Skin epidermis (tissue), 12 donors: ENCODE measurements around the gene PATJ.
"Not testable (repeated sequence)": the region's sequence is repeated elsewhere in the genome, so short reads cannot be mapped to it uniquely, and the experiment has no call there.

Experiments used
- H3K27ac ChIP-seq, 21 experiments: fragments of 200-600 bp; sonication (generic) in 11 of 21; one replicate each; pipeline ENCODE4 v1.5.0; 2020; ENCODE audit warnings: mild to moderate bottlenecking in 3 of 21, inconsistent platforms in 2 of 21, moderate library complexity in 2 of 21
- H3K4me3 ChIP-seq, 7 experiments: fragments of 200-600 bp; sonication (generic) in 2 of 7; one replicate each; pipeline ENCODE4 v1.5.0; 2020; ENCODE audit warnings: inconsistent platforms in 2 of 7, mild to moderate bottlenecking in 2 of 7, moderate library complexity in 1 of 7

PATJ gene

DNA sequence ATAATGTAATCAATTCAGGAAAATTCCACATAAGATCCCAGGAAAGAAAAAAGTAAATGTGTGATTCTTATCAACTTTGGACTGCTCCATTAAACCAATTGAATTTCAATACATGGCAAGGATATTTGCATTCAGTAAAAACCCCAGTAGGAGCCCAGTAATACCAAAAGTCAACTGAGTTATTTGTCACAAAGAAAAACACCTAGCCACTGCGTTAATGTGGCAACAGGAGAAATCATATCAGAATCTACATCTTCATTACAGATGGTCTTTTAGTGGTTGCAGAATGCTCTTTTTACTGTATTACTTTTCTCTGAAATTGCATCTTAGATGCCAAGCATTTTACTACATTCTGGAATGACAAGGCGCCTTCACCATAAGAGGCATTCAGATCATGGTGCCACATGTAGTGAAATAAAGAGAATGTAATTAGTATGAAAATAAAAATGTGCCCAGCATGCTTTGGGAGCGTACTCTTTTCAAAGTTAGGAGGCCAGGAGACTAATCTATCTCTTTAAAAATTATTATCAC, 180.7 kb downstream of the PATJ start:
- H3K27ac ChIP-seq = no peak overlapping the region
- H3K4me3 ChIP-seq = no peak overlapping the region

DNA sequence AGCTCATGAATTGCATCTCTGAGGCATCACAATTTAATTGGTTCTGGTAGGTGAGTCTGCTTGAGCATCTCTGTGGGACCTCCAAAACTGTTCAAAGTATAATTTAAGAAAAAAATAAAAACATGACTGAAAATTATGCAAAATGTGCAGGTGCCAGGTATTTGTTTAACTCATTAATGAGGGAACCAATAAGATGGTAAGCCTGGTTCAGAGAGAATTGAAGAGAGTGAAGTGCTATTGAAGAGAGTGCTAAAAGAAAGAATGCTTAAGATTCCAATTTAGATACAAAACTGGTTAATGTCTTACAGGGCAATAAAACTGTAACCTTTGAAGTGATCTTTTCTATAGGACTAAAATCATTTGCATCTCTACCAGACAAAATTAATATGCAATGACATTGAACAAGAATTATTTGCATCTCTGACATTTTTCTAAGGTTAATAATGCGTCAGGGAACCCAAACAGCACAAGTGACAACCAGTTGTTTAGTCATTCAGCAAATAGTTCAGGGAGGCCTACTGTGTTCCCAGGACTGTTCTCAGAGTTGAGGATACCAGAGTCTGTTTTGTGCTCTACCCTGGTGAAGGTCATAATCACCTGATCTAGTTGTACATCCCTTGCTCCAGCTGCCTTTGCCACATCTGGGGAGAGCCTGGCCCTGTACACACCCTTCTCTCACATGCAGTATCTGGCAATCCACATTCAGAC, 183.5 kb downstream of the PATJ start:
- Histone ChIP-seq H3K4me3 (no peak overlapping the region), H3K27ac (no peak overlapping the region)

GRCh38 chr1:61926597-61926996, 184.3 kb downstream of the PATJ start:
- Histone ChIP-seq H3K27ac (no peak overlapping the region), H3K4me3 (no peak overlapping the region)

DNA sequence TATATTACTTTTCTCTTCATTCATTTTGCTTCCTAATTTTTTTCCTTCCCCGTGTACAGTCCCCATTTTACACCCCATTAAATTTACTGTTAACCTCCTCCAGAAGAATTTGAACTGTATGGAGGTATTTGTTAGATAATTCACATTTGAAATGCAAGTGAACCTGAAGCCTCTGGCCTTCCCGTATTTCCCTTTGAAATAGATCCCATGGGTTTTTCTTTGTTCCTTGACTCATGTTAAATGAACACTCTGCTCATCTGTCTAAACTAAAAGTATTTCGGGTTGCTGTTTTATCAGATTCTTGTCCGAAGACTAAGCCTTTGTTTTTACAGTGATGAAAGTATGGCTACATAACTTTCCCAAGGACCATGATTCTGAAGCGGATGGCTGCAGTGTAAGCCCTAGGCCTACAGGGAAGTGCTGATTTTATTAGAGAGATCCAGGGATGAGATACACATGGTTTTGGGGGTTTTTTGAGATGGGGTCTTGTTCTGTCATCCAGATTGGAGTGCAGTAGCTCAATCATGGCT, 187.9 kb downstream of the PATJ start:
- no peak overlapping the region for H3K27ac ChIP-seq
- no peak overlapping the region for H3K4me3 ChIP-seq

GRCh38 chr1:61931587-61932279, 189.5 kb downstream of the PATJ start:
- no peak overlapping the region for H3K27ac ChIP-seq
- no peak overlapping the region for H3K4me3 ChIP-seq

DNA sequence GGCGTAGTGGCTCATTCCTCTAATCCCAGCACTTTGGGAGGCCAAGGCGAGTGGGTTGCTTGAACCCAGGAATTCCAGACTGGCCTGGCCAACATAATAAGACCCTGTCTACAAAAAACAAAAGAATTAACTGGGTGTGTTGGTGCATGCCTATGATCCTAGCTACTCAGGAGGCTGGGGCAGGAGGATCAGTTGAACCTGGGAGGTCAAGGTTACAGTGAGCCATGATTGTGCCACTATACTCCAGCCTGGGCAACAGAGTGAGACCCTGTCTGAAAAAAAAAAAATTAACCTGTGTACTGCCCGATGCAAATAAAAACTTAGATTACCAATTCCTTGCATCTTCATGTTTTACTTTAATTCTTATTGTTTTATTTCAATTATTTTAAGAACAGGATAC, 193.2 kb downstream of the PATJ start:
- no peak overlapping the region for H3K4me3 ChIP-seq
- H3K27ac ChIP-seq = no peak overlapping the region

GRCh38 chr1:61936839-61937238, 194.6 kb downstream of the PATJ start:
- no peak overlapping the region for H3K27ac ChIP-seq
- no peak overlapping the region for H3K4me3 ChIP-seq

DNA sequence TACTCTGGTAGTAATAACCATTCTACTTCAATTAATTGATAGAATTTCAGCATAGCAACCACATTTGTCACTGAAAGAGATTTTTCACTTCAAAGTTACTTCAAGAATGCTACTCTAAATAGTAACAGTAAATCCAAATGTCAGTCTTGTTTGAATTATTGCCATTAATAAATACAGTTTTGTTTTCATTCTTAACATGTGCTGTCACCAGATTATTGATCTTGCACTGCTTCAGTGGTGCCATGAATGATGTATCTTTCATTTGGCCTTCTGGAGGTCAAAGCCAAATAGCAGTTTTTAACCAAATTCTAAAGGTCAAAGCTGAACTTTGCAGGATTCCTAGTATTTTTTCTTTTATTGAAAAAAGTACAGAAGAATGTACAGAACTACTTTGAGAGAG, 199.5 kb downstream of the PATJ start:
- H3K27ac ChIP-seq = no peak overlapping the region
- H3K4me3 ChIP-seq = no peak overlapping the region

DNA sequence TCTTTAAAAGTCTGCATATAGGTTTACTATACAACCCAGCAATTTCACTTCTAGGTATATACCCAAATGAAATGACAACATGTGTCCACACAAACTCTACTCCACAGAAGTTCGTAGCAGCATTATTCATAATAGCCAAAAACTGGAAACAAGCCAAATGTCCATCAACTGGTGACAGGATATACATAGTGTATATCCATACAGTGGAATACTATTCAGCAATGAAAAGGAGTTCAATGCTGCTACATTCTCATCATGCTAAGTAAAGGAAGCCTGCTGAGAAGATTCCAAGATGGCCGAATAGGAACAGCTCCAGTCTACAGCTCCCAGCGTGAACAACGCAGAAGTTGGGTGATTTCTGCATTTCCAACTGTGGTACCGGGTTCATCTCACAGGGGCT, 200.6 kb downstream of the PATJ start:
- no peak overlapping the region for H3K4me3 ChIP-seq
- H3K27ac ChIP-seq = no peak overlapping the region

- not testable (repeated sequence) for H3K4me3 ChIP-seq, H3K27ac ChIP-seq
Measured at GRCh38 chr1:61948685-61949084, 206.4 kb downstream of the PATJ start.

- no peak overlapping the region for H3K27ac ChIP-seq
Measured at GRCh38 chr1:61950418-61950817, 208.1 kb downstream of the PATJ start.

DNA sequence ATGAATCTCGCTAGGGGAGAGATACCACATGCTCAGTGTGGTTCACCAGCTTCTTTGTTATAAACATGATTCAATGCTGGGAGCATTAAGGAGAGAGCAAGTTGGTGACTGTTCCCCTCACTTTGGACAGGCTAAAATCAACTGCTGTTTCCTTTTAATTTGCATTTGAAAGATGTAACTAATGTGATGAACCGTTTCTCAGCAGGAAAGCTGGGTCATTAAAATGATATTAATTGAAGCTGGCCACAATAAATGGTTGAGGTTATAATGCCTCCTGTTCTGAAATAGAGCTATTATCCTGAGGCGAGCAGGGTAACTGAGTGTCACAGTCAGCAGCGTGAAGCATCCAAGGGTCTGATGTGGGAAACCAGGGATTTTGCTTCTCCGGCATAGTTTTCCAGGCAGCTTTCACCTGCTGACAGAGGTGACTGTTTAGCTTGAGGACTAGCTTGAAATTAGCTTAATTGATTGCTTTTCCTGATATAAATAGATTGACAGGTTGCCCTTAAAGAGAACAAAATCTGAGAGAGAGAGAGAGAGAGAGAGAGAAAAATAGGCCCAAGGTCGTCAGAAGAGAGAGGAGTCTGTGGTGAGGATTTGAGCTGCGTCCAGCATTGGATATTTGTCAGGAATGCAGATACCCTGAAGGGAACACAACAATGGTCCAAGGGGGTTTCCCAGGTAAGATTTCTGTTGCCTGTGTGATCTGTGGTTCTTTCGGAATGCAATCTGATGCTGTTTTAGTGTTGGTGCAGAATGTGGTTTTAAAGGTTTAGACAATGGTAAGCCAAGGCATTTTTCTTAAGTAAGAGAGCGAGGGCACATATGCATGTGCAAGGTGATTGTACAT, 209.7 kb downstream of the PATJ start:
- Histone ChIP-seq H3K4me3 (no peak overlapping the region), H3K27ac (no peak overlapping the region)

More at GRCh38 chr1:61950418-61950817, 208.1 kb downstream of the PATJ start:
- no peak overlapping the region for H3K4me3 ChIP-seq

DNA sequence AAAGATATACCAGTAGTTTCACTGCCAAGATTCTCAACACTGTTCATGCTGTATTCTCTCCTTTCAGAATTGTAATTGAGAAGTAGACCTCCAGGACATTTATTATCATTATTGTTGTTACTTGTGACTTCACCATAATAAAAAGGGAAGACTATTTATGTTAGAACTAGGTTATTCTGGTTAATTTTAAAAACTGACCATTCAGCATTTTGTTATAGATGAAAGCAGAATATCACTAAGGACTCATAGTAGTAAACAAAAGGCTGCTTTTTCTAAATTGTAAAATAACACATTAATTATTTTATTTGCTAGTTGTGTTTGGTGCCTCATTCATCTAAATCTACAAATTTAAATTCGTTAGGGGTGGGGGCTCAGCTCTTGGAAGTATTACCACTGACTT, 210.4 kb downstream of the PATJ start:
- H3K4me3 ChIP-seq = no peak overlapping the region
- no peak overlapping the region for H3K27ac ChIP-seq

- Histone ChIP-seq H3K27ac (no peak overlapping the region), H3K4me3 (no peak overlapping the region)
Measured at GRCh38 chr1:61953076-61953789, 211.0 kb downstream of the PATJ start.

DNA sequence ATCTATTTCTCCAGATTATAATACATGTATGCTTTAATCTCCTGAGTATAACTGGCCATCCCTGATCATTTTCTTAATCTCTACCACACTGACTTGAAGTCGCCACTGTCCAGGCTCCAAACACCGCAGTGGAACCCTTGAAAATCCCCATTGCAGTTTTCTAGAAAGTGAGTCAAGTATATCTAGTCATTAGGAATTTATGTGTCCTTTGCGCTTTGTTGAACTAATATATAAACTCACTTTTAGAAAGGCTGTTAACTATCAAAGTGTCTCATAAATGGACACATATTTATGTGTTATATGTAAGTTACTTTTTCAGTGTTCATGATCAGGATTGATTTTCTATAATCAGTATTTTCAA, 211.5 kb downstream of the PATJ start:
- Histone ChIP-seq H3K27ac (no peak overlapping the region), H3K4me3 (no peak overlapping the region)

DNA sequence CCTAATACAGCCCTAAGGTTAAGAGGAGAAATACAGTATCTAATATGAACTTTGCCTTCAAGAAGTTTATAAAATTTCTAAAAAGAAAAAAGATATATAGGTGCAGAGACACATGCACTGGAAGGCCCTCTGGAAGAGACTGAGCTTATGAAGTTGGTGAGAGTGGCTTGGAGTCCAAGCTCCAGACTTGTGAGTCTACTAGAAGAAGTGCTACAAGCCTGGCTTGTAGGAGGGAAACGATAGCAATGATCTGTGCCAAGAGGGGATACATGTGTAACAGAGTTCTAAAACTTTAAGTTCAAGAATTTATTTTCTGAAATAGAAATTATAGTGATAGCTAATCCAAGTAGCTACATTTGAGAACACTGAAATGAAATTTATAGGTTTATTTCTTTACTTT, 213.0 kb downstream of the PATJ start:
- no peak overlapping the region for H3K4me3 ChIP-seq
- H3K27ac ChIP-seq = no peak overlapping the region

DNA sequence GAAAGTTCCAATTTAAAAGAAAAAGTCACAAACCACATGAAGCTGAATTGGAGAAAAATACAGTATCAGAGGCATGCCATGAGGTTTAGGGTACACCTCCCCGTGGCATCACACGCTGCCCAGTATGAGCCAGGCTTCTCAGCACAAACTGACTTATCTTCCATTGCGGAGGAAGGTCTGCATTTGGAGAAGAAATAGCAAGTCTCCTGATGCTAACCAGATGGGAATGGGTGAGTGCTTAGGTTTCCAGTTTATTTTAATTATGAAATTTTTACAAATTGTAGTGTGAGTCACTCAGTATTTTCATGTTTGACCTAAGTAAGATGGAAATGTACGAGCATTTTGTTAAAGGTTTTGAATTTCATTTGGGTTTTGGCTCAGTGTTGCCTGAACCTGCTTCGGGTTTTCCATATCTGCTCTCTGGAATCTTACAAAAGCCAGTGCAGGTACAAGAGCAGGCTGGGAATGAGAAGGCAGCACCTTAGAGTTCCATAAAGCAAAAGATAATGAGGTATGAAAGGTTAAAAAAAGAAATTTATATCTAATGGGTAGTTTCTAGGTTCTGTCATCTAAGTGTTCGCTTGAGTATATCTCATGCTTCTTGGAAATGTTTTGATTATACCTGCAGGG, 213.9 kb downstream of the PATJ start:
- Histone ChIP-seq H3K27ac (no peak overlapping the region), H3K4me3 (no peak overlapping the region)

DNA sequence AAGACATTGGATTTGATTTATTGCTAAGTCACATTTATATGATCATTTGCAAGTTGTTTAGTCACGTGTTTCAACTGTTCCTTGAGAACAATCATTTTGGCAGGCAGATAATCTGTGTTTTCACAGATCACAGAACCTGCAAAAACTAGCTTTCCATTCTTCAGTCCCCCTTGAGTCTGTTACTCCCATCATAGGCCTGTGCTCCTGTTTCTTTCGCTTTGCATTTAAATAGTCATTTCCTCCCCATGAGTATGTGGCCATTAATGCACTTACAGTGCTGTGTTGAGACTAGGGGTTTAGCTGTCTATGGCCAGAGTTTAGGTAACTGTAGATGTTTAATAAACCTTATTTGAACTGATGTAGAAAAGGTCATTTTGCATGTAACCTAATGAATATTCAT, 214.5 kb downstream of the PATJ start:
- Histone ChIP-seq H3K4me3 (no peak overlapping the region), H3K27ac (no peak overlapping the region)

DNA sequence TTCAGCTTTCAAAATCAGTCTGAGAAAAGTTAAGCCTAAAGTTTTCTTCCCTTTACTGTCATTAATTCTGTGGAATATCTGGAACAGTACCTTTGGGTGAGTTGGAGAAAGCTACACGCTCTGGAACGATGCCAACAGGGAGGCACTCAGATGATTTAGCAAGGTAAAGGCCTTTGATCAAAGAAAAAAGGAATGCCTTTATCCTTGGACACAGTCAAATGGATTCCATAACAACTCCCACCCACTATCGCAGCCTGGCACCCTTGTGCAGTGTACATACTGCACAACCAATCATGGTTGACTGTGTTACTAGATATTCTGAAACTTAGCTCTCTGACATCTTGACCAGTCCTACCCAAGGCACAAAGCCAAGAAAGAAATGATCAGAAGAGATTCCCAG, 218.7 kb downstream of the PATJ start:
- no peak overlapping the region for H3K27ac ChIP-seq
- no peak overlapping the region for H3K4me3 ChIP-seq
